Measurements from ENCODE around the gene DCDC2C.
"Not testable (repeated sequence)": the region's sequence is repeated elsewhere in the genome, so short reads cannot be mapped to it uniquely, and the experiment has no call there.

Gene DCDC2C

GRCh38 chr2:3771576-3771975 lies 68.2 kb downstream of the DCDC2C start:
- DNase-seq (ENCODE audit: low read depth in 2 of 2): no peak

DNA sequence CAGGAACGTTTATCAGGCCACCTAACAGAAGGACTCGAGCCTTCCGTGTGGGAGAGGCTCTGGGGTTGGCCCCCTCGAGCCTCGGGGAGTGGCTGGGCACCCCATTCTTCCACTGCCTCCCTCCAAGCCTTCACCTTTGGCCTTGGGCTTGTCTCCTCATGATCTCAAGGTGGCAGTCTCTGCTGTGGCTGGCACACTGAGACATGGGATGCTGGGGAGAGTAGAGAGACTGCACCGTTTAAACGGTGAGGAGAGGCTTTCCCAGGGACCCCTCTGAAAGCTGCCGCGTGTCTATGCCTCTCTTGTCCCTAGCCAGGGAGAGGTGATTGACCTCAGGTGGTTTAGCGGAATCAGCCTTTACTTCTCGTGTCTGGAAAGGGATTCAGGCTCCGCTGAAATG lies 71.0 kb downstream of the DCDC2C start:
- DNase-seq (ENCODE audit: low read depth in 2 of 2): no peak

- no peak for DNase-seq (ENCODE audit: low read depth in 2 of 2)
These were observed 72.9 kb downstream of the DCDC2C start for GRCh38 chr2:3776311-3776710.

- DNase-seq (ENCODE audit: low read depth in 2 of 2): no peak
These were observed 74.6 kb downstream of the DCDC2C start for GRCh38 chr2:3777966-3778365.

DNA sequence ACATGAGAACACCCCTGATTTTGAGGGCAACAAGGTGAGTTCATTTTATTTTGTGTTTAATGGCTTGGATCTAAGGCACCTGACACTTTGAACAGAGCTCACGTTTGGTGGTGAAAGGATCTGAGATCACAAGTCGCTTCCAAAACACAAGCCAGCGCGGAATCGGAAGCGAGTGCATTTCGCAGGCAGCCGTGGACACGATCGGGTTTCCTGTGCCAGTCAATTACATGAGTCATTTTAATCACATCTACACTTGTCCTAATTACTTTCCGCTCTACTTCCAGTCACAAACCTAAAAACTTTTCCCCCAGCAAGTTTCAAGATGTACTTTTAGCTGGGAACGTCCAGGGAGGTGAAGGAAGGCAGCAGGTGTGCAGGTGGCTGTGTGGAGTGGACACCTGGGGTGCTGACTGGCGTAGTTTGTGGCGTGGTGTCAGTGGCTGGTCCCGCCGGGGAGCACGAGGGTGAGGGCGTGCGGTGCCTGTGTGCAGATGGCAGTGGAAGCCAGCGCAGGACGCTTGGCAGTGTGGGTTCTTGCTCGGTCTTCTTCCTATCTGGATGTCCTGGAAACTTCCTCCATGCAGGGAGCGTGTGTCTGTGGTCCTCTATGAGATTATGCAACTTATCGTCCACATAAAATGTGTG lies 75.6 kb downstream of the DCDC2C start:
- no peak for DNase-seq (ENCODE audit: low read depth in 2 of 2)

DNA sequence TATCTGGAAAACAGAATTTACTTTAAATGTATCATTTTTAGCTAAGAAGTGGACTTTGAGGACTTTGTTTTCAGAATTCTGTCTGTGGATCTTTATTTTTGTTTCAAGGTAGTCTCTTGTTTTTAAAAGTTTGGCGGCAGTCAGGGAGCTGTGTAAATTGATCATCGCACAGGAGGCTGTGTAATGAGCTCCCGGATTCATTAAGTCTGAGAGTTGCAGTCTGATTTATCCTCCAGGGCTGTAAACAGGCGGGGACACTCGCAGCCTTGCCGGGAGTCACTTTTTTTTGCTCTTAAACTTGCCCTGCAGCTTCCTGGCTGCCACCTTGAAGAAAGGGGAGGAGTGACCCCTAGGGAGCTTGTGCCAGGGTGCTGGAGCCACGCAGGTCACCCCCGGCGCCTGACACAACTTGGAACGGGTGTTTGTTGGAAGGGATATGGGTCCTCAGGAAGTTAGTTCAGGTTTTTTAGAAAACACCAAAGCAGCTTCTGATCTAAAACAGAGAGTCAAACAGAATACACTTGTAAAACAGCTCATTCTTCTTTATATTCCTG lies 76.2 kb downstream of the DCDC2C start:
- no peak for DNase-seq (ENCODE audit: low read depth in 2 of 2)

DNA sequence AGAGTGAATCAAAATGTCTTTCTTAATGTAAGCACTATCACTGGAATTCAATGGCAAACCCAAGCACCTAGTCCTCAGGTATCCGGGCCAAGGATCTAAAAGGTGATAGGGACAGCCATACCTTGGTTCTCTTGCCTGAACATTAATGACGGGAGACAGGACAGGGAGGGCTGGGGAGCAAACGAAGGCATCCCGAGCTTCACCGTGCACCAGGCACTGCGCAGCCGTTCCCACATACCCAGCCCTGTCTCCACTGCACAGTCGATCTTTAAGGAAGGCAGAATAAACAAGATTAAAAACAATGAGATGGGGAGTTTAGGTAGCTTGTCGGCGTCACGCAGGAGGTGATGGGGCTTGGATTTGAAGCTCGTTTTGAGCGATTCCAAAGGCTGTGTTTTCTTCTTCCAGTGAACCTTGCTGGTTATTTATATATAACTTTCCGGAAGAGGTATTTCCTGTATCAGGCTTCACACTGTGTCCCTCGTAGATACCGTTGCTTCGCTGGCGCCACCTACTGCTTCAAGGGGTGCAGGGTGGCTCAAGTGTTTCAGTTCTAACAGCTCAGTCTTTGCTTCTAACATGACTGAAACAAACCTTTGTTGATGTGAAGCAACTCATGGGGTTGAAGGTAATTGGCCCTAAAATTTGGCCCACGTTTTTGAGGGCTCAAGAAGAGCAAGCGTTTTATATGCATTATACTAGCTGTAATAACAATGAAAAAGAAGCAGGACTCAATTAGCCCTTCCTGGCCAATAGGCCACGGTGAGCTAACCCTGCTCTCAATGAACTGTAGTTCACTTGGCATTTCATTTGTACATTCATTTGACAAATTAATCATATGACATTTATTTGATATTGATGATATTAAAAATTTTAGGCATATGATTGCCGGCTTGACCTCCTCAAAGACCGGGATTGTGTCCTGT lies 77.4 kb downstream of the DCDC2C start:
- peak; percentile 5 to 8 for DNase-seq (ENCODE audit: low read depth in 2 of 2)

- no peak for DNase-seq (ENCODE audit: low read depth in 2 of 2)
These were observed 81.4 kb downstream of the DCDC2C start for GRCh38 chr2:3784731-3785130.

DNA sequence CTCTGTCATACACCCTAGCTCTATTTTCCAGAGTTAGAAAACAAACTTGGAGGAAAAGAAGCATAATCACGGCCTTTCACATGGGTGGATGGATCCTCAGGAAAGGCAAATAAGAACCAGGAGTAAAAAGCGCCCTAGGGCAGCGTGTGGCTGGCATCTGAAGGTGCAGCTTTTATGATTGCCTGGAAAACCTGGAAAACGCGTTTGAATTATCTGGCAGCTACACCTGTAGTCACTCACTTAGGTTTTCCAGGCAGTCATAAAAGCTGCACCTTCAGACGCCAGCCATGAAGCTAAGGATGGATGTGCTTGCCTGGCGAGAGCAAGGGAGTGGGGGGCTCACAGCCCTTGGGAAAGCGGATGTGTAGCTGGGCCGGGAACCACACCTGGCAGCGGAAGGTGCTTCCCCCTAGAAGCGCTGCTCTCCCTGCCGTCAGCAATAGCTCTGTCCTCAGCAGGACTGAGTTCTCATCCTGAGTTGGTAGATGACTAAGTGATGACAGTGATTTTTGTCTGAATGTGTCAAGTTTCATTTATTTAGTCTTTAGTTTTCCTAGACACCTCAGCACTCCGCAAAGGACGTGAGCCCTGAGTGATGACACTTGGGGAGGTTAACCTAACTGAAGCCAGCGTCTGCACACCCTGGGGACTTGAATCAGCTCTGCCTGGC lies 82.0 kb downstream of the DCDC2C start:
- DNase-seq (ENCODE audit: low read depth in 2 of 2): no peak

- DNase-seq (ENCODE audit: low read depth in 2 of 2): no peak
These were observed 82.5 kb downstream of the DCDC2C start for GRCh38 chr2:3785890-3786273.

DNA sequence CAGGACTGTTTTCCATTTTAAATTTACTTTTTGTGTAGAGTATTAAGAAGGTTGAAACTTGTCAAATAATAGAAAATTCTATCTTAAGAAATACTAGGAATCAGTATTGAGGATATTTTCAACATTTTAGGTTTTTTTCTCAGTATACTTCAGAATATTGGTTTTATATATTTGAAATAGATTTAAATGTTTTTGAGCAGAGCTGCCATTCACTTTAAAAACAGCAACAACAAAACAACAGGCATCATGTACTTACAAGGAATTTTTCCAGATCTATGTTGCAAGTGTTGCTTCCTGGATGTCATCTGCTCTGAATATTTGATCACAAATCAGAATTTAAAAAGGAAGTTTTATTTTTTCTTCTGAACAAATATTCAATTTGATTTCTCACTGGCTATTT lies 84.4 kb downstream of the DCDC2C start:
- no peak for DNase-seq (ENCODE audit: low read depth in 2 of 2)

- DNase-seq (ENCODE audit: low read depth in 2 of 2): no peak
These were observed 85.9 kb downstream of the DCDC2C start for GRCh38 chr2:3789256-3789655.

DNA sequence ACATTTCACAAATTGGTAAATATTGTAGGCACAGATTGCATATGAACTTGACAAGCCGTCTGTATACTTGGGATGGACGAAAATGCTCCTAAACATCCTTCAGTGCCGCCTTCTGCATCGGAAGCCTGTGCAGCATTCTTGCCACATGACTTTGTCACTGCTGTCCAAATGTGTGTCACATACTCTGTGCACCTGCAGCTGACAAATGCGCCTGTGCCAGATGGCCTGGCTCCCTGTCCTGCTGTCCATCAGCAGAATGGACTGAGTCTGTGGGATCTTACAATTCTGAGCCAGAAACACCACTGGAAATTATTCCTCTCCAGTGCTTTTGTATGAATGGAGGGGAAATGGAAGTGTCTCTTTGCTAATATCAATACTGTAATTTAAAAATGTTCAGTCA lies 89.9 kb downstream of the DCDC2C start:
- no peak for DNase-seq (ENCODE audit: low read depth in 2 of 2)

DNA sequence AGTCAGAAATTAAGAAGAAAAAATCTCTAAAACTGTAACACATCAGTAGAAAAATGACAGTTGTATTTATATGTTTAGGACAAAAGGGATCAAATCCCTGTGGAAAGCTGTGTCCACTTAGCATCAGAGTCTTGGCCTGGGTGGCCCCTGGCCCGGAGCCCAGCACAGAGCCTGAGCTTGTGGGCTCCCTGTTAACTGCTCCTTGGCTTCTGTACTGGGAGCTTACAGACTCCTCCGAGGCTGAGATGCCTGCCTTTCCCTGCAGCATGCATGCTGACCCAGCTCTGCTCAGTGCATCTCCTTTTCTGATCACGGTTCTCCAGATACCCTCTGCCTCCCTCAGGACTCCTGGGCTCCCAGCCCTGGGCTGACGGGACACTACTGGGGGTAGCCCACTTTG lies 98.1 kb downstream of the DCDC2C start:
- no peak for DNase-seq (ENCODE audit: low read depth in 2 of 2)

DNA sequence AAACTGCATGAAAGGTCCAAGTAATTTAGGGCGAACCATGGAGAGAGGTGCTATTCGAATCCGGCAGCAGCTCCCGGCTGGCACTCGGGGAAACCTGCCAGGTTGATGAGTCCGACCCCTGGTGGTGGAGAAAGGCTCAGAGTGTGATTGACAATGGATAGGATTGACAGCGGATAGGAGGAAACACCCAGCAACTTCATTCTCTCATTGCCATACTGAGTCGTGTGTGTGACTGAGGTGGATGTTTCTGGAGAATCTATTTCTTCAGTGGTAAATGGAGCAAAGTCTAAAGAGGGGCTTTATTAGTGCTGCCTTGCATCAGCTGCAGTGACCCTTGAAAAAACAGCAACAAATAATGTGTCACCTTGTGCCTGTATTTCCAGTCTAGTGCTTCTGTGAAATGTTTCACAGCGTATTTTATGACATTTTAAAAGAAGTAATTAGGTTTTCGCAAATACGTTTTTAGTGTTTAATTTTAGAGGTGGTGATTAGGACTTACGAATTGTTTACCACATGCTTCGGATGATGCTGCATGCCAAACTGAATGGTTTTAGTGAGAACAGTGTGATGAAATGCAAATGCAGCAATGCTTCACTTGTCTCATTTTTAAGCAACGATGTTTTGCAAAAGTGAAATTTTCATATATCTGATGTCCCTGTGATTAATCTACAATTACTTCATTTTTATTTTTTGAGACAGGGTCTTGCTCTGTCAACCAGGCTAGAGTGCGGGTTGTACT lies 102.0 kb downstream of the DCDC2C start:
- DNase-seq (ENCODE audit: low read depth in 2 of 2): no peak

- no peak for DNase-seq (ENCODE audit: low read depth in 2 of 2)
These were observed 102.8 kb downstream of the DCDC2C start for GRCh38 chr2:3806168-3806567.

- no peak for DNase-seq (ENCODE audit: low read depth in 2 of 2)
These were observed 103.4 kb downstream of the DCDC2C start for GRCh38 chr2:3806730-3807129.

- DNase-seq (ENCODE audit: low read depth in 2 of 2): no peak
These were observed 104.5 kb downstream of the DCDC2C start for GRCh38 chr2:3807853-3808252.

DNA sequence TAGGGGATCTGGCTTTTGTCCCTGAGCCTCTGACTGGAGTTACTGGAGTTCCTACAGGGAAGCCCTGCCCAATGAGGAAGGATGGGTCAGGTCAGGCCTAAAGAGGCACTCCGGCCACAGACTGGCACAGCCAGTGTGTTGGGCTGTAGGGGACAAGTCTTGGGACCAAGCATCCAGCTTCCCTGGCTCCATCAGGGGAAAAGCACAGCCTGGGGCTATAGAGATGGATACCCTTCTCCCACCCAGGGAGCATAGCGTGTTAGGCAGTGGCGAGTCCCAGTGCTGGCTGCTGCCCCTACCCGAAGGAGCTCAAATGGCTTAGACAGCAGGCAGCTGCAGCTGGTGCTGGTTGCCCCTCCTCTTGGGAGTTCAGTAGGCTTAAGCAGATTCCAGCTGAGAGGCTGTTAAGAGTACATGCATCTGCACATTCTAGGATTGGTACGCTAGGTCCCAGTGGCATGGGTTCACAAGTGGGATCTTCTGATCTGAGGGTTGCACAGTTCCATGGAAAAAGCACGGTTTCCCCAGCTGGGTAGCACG lies 111.4 kb downstream of the DCDC2C start:
- no peak for DNase-seq (ENCODE audit: low read depth in 2 of 2)

GRCh38 chr2:3817144-3817543 lies 113.8 kb downstream of the DCDC2C start:
- DNase-seq (ENCODE audit: low read depth in 2 of 2): not testable (repeated sequence)

GRCh38 chr2:3823748-3824147 lies 120.4 kb downstream of the DCDC2C start:
- DNase-seq (ENCODE audit: low read depth in 2 of 2): no peak
